T-helper 1 cell treated with Interleukin-12 subunit alpha and Interleukin-12 subunit beta and Interleukin-4 antibody, amounts not matched to agents 30 ng/mL and 1 ng/mL, for 36 hours (primary cell): ENCODE results near the gene PALM2AKAP2. TPM values are rescaled to one million over a fixed set of nuclear protein-coding genes. Genes with fewer than 3 reads are reported as not detected.

ENCODE experiments used
- intact Hi-C: fragments of 100-400 bp; cut with micrococcal nuclease; formaldehyde crosslinking; loops from one replicate; pipeline ENCODE4 v1.15.1; 2024
- total RNA-seq: library from RNA; stranded (reverse); gene quantifications from 2 replicates; pipeline ENCODE4 v1.2.3, GENCODE V29; 2022

Gene PALM2AKAP2
- total RNA-seq = 5.2 and 8.2 TPM in 2 replicates

- intact Hi-C loops = no loop called here
Measured at GRCh38 chr9:109779711-109780452, at the start of gene PALM2AKAP2. Gene PALM2AKAP2, plus strand, starts transcription at chr9:109780198. Its CDS starts 291 bp downstream, at chr9:109780489.

- intact Hi-C loops = no loop called here
Measured at GRCh38 chr9:109730228-109730627, 49.8 kb upstream of the PALM2AKAP2 start.

GRCh38 chr9:109733690-109734089 is 46.3 kb upstream of the PALM2AKAP2 start:
- intact Hi-C loops = no loop called here

- intact Hi-C loops = no loop called here
Measured at GRCh38 chr9:109734814-109735213, 45.2 kb upstream of the PALM2AKAP2 start.

- intact Hi-C loops = no loop called here
Measured at GRCh38 chr9:109735801-109736200, 44.2 kb upstream of the PALM2AKAP2 start.

GRCh38 chr9:109737295-109737694 is 42.7 kb upstream of the PALM2AKAP2 start:
- intact Hi-C loops = no loop called here

- intact Hi-C loops = no loop called here
Measured at GRCh38 chr9:109739760-109740159, 40.2 kb upstream of the PALM2AKAP2 start.

GRCh38 chr9:109742776-109743348 is 37.1 kb upstream of the PALM2AKAP2 start:
- intact Hi-C loops = no loop called here

GRCh38 chr9:109743696-109744095 is 36.3 kb upstream of the PALM2AKAP2 start:
- intact Hi-C loops = no loop called here

GRCh38 chr9:109745335-109746283 is 34.4 kb upstream of the PALM2AKAP2 start:
- intact Hi-C loops = no loop called here

GRCh38 chr9:109751253-109751652 is 28.7 kb upstream of the PALM2AKAP2 start:
- intact Hi-C loops = no loop called here

- intact Hi-C loops = no loop called here
Measured at GRCh38 chr9:109753308-109753707, 26.7 kb upstream of the PALM2AKAP2 start.

- intact Hi-C loops = no loop called here
Measured at GRCh38 chr9:109755040-109755439, 25.0 kb upstream of the PALM2AKAP2 start.

GRCh38 chr9:109759589-109759988 is 20.4 kb upstream of the PALM2AKAP2 start:
- intact Hi-C loops = no loop called here

- intact Hi-C loops = no loop called here
Measured at GRCh38 chr9:109765278-109765677, 14.7 kb upstream of the PALM2AKAP2 start.

GRCh38 chr9:109765830-109766229 is 14.2 kb upstream of the PALM2AKAP2 start:
- intact Hi-C loops = no loop called here

GRCh38 chr9:109766351-109766750 is 13.6 kb upstream of the PALM2AKAP2 start:
- intact Hi-C loops = no loop called here

GRCh38 chr9:109767404-109767803 is 12.6 kb upstream of the PALM2AKAP2 start:
- intact Hi-C loops = no loop called here

- intact Hi-C loops = no loop called here
Measured at GRCh38 chr9:109767814-109768213, 12.2 kb upstream of the PALM2AKAP2 start.

- intact Hi-C loops = no loop called here
Measured at GRCh38 chr9:109769250-109769649, 10.7 kb upstream of the PALM2AKAP2 start.

- intact Hi-C loops = no loop called here
Measured at GRCh38 chr9:109770101-109770500, 9.9 kb upstream of the PALM2AKAP2 start.

- intact Hi-C loops = no loop called here
Measured at GRCh38 chr9:109771087-109771486, 8.9 kb upstream of the PALM2AKAP2 start.
